Colonic mucosa (tissue), 4 donors: ENCODE measurements around the gene IFI27L2. TPM values are rescaled to one million over a fixed set of nuclear protein-coding genes. Genes with fewer than 3 reads are reported as not detected.
A peak's percentile ranks its signal among the peaks of the same experiment; 100 is the strongest.

Experiments used
- DNase-seq: peaks from one replicate; pipeline ENCODE4 v3.0.0-alpha.2; 2020
- H3K27ac ChIP-seq: fragments of 200-600 bp; one replicate; pipeline ENCODE4 v1.8.0; 2021
- H3K27me3 ChIP-seq: fragments of 200-600 bp; one replicate; pipeline ENCODE4 v1.8.0; 2021
- H3K36me3 ChIP-seq: fragments of 200-600 bp; one replicate; pipeline ENCODE4 v1.8.0; 2021
- H3K4me1 ChIP-seq: fragments of 200-600 bp; one replicate; pipeline ENCODE4 v1.8.0; 2021; ENCODE audit warnings: mild to moderate bottlenecking
- H3K4me3 ChIP-seq: fragments of 200-600 bp; one replicate; pipeline ENCODE4 v1.8.0; 2021
- H3K9ac ChIP-seq, 2 donors: one replicate each; pipeline ENCODE4 v1.7.0; 2013; ENCODE audit warnings: control low read depth in 2 of 2, low read depth in 2 of 2, low read length in 2 of 2
- H3K9me3 ChIP-seq: fragments of 200-600 bp; one replicate; pipeline ENCODE4 v1.8.0; 2021
- intact Hi-C: fragments of 100-400 bp; cut with DNase I; formaldehyde crosslinking; loops from one replicate; pipeline ENCODE4 v1.14.1; 2022
- total RNA-seq, 2 donors: library from RNA; stranded (reverse); fragmentation: NEBNext Ultra II Directional in 1 of 2; extraction: Animal tissue kit (Norgen Biotek cat#: 25700) in 1 of 2; gene quantifications; one replicate each; pipeline ENCODE4 v1.2.1, GENCODE V29; 2021
- TF ChIP-seq, protein P1 (sequence below): fragments of 200-600 bp; IDR thresholded peaks from one replicate; pipeline ENCODE4 v1.8.0; 2022; ENCODE audit warnings: antibody characterized with exemption, mild to moderate bottlenecking
- donor health status: healthy.
- donor health status: DM: no; HTN: no; CAD: no.
- donor health status: DM: no; HTN: no; CAD: no.

Gene IFI27L2
- total RNA-seq, 2 donors from 2014 or later: 27.6 to 51.4 TPM

DNA sequence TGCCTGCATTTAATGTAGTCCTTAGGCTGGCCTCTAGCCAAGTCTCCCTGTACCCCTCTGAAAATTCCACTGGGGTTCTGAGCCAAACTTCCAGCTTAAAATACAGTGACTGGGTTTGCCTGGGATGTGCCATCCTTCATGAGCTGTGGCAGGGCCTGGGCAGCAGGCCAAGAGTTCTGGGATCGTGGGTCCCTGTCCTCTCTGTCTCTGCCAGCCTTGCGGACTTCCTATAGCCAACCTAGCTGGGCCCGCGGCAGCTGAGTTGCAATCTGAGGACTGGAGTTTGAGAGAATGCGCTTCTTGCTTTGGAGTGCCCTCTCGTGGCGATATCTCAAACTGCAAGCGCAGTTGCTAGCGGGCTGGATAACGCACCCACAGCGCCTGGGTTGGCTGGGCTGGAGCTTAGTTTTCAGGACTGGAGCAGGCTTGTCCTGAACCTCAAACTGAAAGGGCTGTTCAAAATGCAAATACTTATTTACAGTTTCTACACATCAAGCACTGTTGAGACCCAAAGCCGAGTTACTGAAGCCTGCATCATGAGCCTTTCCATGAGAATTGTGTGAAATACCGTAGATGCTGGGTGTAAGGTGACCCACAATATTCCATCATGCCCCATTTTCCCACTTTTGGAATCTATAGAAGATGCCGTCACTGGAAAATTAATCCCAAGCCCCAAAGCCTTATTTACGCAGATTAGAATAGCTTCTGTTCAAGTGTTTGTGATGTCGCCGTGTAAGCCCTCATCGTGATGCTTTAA is 7.3 kb upstream of the IFI27L2 start:
- no peak overlapping the region for H3K9ac ChIP-seq
- H3K27ac ChIP-seq: no peak overlapping the region
- H3K4me1 ChIP-seq: no peaks in the 10 kb centered on the region
- TF ChIP-seq, protein P1, sequence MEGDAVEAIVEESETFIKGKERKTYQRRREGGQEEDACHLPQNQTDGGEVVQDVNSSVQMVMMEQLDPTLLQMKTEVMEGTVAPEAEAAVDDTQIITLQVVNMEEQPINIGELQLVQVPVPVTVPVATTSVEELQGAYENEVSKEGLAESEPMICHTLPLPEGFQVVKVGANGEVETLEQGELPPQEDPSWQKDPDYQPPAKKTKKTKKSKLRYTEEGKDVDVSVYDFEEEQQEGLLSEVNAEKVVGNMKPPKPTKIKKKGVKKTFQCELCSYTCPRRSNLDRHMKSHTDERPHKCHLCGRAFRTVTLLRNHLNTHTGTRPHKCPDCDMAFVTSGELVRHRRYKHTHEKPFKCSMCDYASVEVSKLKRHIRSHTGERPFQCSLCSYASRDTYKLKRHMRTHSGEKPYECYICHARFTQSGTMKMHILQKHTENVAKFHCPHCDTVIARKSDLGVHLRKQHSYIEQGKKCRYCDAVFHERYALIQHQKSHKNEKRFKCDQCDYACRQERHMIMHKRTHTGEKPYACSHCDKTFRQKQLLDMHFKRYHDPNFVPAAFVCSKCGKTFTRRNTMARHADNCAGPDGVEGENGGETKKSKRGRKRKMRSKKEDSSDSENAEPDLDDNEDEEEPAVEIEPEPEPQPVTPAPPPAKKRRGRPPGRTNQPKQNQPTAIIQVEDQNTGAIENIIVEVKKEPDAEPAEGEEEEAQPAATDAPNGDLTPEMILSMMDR: peak; percentile 98
- no peak overlapping the region for H3K4me3 ChIP-seq
- intact Hi-C loops: loop anchor here (5.0 kb wide), 1 partner anchor 41 kb away; no protein-coding TSS in a partner anchor
- H3K27me3 ChIP-seq: no peaks in the 10 kb centered on the region
- DNase-seq: peak; percentile 90
- H3K9me3 ChIP-seq: no peaks in the 10 kb centered on the region
- H3K36me3 ChIP-seq: no peaks in the 10 kb centered on the region

GRCh38 chr14:94135476-94135875 is 6.1 kb upstream of the IFI27L2 start:
- TF ChIP-seq, protein P1: no peak
- intact Hi-C loops: loop anchor here (5.0 kb wide), 1 partner anchor 42 kb away; no protein-coding TSS in a partner anchor
- DNase-seq: no peak

GRCh38 chr14:94132285-94132887 is 3.0 kb upstream of the IFI27L2 start:
- no peaks in the 10 kb centered on the region for H3K9me3 ChIP-seq
- intact Hi-C loops: loop anchor here (2.0 kb wide), 1 partner anchor 82 kb away; no protein-coding TSS in a partner anchor
- DNase-seq: peak; percentile 68

More at GRCh38 chr14:94135476-94135875, 6.1 kb upstream of the IFI27L2 start:
- no peak overlapping the region for H3K27ac ChIP-seq
- H3K4me3 ChIP-seq: no peak overlapping the region
- H3K9me3 ChIP-seq: no peaks in the 10 kb centered on the region
- H3K27me3 ChIP-seq: no peaks in the 10 kb centered on the region
- no peaks in the 10 kb centered on the region for H3K36me3 ChIP-seq
- no peak overlapping the region for H3K9ac ChIP-seq
- H3K4me1 ChIP-seq: no peaks in the 10 kb centered on the region

DNA sequence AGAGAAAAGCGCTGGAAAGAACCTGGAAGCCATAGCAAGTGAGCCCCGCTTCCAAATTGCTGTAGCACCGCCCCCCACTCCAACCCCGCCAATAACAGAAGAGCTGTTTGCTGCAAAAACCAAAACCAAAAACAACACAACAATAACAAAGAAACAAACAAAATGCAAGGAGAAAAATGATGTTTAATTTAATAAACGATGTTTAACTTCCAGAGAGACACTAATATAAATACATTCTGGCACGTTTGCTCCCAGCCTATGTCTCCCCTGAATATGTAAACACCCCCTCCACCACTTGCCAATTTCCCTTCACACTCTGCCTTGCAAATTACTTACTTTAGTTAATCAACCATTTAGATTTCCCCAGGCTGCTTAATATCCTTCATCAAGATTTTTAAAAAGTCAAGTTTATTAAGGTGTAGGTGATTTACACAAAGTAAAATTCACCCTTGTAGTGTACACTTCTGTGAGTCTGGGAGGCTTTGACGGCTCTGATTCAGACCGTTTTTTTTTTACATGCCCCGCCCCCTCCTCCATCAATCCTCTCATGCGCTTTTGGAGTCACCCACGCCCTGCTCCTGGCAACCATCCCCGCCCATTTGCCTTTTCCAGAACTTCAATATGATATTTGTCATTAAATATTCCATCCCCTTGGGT is 482 bp upstream of the IFI27L2 start:
- peak overlapping the region; percentile 49 for H3K4me3 ChIP-seq
- peak; percentile 59 for DNase-seq
- H3K27me3 ChIP-seq: no peaks in the 10 kb centered on the region
- no peaks in the 10 kb centered on the region for H3K9me3 ChIP-seq
- intact Hi-C loops: loop anchor here (10.0 kb wide), 1 partner anchor 185 kb away; no protein-coding TSS in a partner anchor
- no peaks in the 10 kb centered on the region for H3K4me1 ChIP-seq
- peak overlapping the region; percentile 34 for H3K27ac ChIP-seq
- H3K9ac ChIP-seq: peak overlapping the region in 1 of 2 donors; percentile 69
- TF ChIP-seq, protein P1: no peak
- H3K36me3 ChIP-seq: no peaks in the 10 kb centered on the region

More at GRCh38 chr14:94132285-94132887, 3.0 kb upstream of the IFI27L2 start:
- Histone ChIP-seq H3K4me3 (no peak overlapping the region), H3K9ac (no peak overlapping the region), H3K27me3 (no peaks in the 10 kb centered on the region), H3K36me3 (no peaks in the 10 kb centered on the region), H3K27ac (no peak overlapping the region), H3K4me1 (no peaks in the 10 kb centered on the region)
- TF ChIP-seq, protein P1: peak; percentile 76

DNA sequence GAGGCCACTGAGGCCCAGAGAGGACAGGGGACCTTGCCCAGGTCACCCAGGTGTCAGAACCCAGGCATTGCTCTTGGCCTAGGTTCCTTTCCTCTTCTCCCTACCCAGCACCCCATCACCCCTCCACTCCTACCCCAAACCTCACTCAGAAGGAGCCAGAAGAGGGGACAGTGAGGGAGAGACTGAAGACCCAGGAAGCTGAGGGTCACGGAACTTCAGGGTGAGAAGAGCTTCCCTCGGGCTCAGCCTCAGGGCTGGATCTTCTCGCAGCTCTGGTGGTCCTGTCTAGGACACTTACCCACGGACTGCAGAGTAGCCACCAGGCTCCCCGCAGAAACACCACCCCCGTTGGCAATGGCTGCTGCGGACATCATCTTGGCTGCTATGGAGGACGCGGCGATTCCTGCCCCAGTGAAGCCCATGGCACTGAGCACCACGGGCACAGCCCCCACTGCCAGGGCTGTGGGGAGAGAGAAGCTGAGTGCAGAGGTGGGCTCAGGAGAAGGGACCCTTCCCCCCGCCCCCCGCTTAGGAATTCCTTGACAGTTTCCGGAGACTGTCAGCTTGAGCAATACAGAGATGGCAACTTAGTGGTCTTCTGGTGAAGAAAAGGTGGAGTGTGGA is 1.1 kb downstream of the IFI27L2 start:
- TF ChIP-seq, protein P1: no peak
- intact Hi-C loops: loop anchor here (10.0 kb wide), 1 partner anchor 184 kb away; no protein-coding TSS in a partner anchor
- Histone ChIP-seq H3K27ac (no peak overlapping the region), H3K9ac (no peak overlapping the region), H3K4me1 (no peaks in the 10 kb centered on the region), H3K36me3 (no peaks in the 10 kb centered on the region), H3K27me3 (no peaks in the 10 kb centered on the region), H3K4me3 (no peak overlapping the region), H3K9me3 (no peaks in the 10 kb centered on the region)
- no peak for DNase-seq
